H1 (cell line): ENCODE data around the gene ANKRD34B. TPM values are rescaled to one million over a fixed set of nuclear protein-coding genes. Genes with fewer than 3 reads are reported as not detected.

ENCODE experiments used
- CTCF ChIA-PET: fragments of 300-600 bp; sonication (Branson Sonifier 250); formaldehyde crosslinking; loops from one replicate; lab custom pipeline; 2021; ENCODE audit not compliant: partially characterized antibody; lab: Charles Lee
- POLR2A ChIA-PET: fragments of 300-600 bp; sonication (Branson Sonifier 250); formaldehyde crosslinking; loops from one replicate; lab custom pipeline; 2021; ENCODE audit warnings: inconsistent platforms; ENCODE audit not compliant: partially characterized antibody; lab: Charles Lee
- DNase-seq, 2 experiments: peaks; one replicate each; pipeline versions ENCODE4 v3.0.0 to v3.0.0-alpha.2; 2010 to 2022; ENCODE audit warnings: low spot score in 2 of 2, low read depth in 1 of 2, mixed read lengths in 1 of 2
- FAIRE-seq: peaks from 2 replicates; lab custom pipeline; 2011; peaks lifted over from hg19 to GRCh38; lab: Jason Lieb, UNC
- H2AFZ ChIP-seq: 2 replicates; pipeline ENCODE4 v1.8.1; 2012; ENCODE audit warnings: low read length, inconsistent platforms
- H2AK5ac ChIP-seq: 2 replicates; pipeline ENCODE4 v1.6.1; 2013; ENCODE audit warnings: low read depth, low read length
- H2BK120ac ChIP-seq: replicated peaks from 2 replicates; pipeline ENCODE3; 2013; ENCODE audit warnings: low read depth, low read length, inconsistent platforms
- H2BK12ac ChIP-seq: 2 replicates; pipeline ENCODE4 v1.6.1; 2013; ENCODE audit warnings: low read depth, low read length
- H2BK15ac ChIP-seq: 2 replicates; pipeline ENCODE4 v1.6.1; 2013; ENCODE audit warnings: low read length
- H2BK20ac ChIP-seq: 2 replicates; pipeline ENCODE4 v1.6.1; 2013; ENCODE audit warnings: low read length
- H2BK5ac ChIP-seq: 2 replicates; pipeline ENCODE4 v1.6.1; 2013; ENCODE audit warnings: low read depth, low read length
- H3K14ac ChIP-seq: 2 replicates; pipeline ENCODE4 v1.6.1; 2013; ENCODE audit warnings: inconsistent platforms; ENCODE audit not compliant: insufficient read length
- H3K18ac ChIP-seq: 2 replicates; pipeline ENCODE4 v1.6.1; 2013; ENCODE audit warnings: low read length; ENCODE audit errors: extremely low read depth
- H3K23ac ChIP-seq: 2 replicates; pipeline ENCODE4 v1.6.1; 2013; ENCODE audit warnings: inconsistent platforms; ENCODE audit not compliant: insufficient read length
- H3K23me2 ChIP-seq: 2 replicates; pipeline ENCODE4 v1.6.1; 2013; ENCODE audit warnings: low read depth, low read length
- H3K27ac ChIP-seq: 2 replicates; pipeline ENCODE4 v1.6.1; 2011; ENCODE audit warnings: low read depth, low read length, inconsistent platforms
- H3K27me3 ChIP-seq, 4 experiments: replicated peaks in 1 of 4; 1 replicate in 1 of 4; 2 replicates in 3 of 4; pipeline versions ENCODE4 v1.6.1 to v1.8.1; 2011 to 2013; ENCODE audit warnings: low read length in 3 of 4, mild to moderate bottlenecking in 3 of 4, inconsistent platforms in 2 of 4, mixed read lengths in 2 of 4, moderate library complexity in 1 of 4; ENCODE audit not compliant: control insufficient read depth in 3 of 4, insufficient read depth in 3 of 4; ENCODE audit errors: extremely low read depth in 1 of 4
- H3K36me3 ChIP-seq, 4 experiments: 2 replicates each; pipeline versions ENCODE4 v1.6.1 to v1.8.1; 2011 to 2013; ENCODE audit warnings: mild to moderate bottlenecking in 4 of 4, low read length in 3 of 4, moderate library complexity in 2 of 4, control low read depth in 1 of 4, inconsistent platforms in 1 of 4; ENCODE audit not compliant: insufficient read depth in 4 of 4, control insufficient read depth in 2 of 4
- H3K4ac ChIP-seq: replicated peaks from 2 replicates; pipeline ENCODE3; 2013; ENCODE audit warnings: low read length, low read depth, mixed read lengths, inconsistent platforms; ENCODE audit not compliant: insufficient read length
- H3K4me1 ChIP-seq, 4 experiments: replicated peaks in 1 of 4; 1 replicate in 1 of 4; 2 replicates in 3 of 4; pipeline versions ENCODE4 v1.6.1 to v1.8.1; 2011 to 2013; ENCODE audit warnings: low read length in 3 of 4, inconsistent platforms in 2 of 4, mixed read lengths in 1 of 4; ENCODE audit not compliant: insufficient read depth in 4 of 4, control insufficient read depth in 3 of 4
- H3K4me2 ChIP-seq, 2 experiments: 2 replicates each; pipeline versions ENCODE4 v1.6.1 to v1.8.1; 2011 to 2013; ENCODE audit warnings: low read depth in 2 of 2, low read length in 2 of 2, control low read depth in 1 of 2, inconsistent platforms in 1 of 2, mild to moderate bottlenecking in 1 of 2; ENCODE audit not compliant: insufficient read depth in 1 of 2
- H3K4me3 ChIP-seq, 4 experiments: fragments of 200-600, 300-600 bp in 1 of 4; sonication (generic), shearing (Covaris generic), sonication (Bioruptor Twin) in 1 of 4; 2 replicates each; pipeline versions ENCODE4 v1.5.1 to v1.8.1; 2011 to 2016; ENCODE audit warnings: low read length in 4 of 4, low read depth in 3 of 4, control low read depth in 2 of 4, inconsistent platforms in 2 of 4, mild to moderate bottlenecking in 2 of 4, mixed read lengths in 1 of 4, moderate library complexity in 1 of 4; ENCODE audit not compliant: insufficient read depth in 2 of 4; ENCODE audit errors: extremely low read depth in 1 of 4
- H3K56ac ChIP-seq: replicated peaks from 2 replicates; pipeline ENCODE3; 2013; ENCODE audit warnings: low read depth, mild to moderate bottlenecking, mixed read lengths, low read length, inconsistent platforms; ENCODE audit not compliant: insufficient read length
- H3K79me1 ChIP-seq: 2 replicates; pipeline ENCODE4 v1.6.1; 2013; ENCODE audit warnings: low read depth, low read length, control low read depth
- H3K79me2 ChIP-seq, 2 experiments: 2 replicates each; pipeline versions ENCODE4 v1.6.1 to v1.8.1; 2012 to 2013; ENCODE audit warnings: low read length in 2 of 2, mild to moderate bottlenecking in 2 of 2, inconsistent platforms in 1 of 2; ENCODE audit not compliant: insufficient read depth in 2 of 2, control insufficient read depth in 1 of 2
- H3K9ac ChIP-seq, 4 experiments: replicated peaks in 1 of 4; 1 replicate in 1 of 4; 2 replicates in 3 of 4; pipeline versions ENCODE4 v1.6.1 to v1.8.1; 2011 to 2013; ENCODE audit warnings: low read depth in 3 of 4, low read length in 3 of 4, control low read depth in 2 of 4, mild to moderate bottlenecking in 2 of 4, moderate library complexity in 2 of 4, inconsistent platforms in 1 of 4; ENCODE audit errors: extremely low read depth in 1 of 4
- H3K9me3 ChIP-seq, 2 experiments: 2 replicates each; pipeline versions ENCODE4 v1.6.1 to v1.8.1; 2012 to 2013; ENCODE audit warnings: mild to moderate bottlenecking in 2 of 2, moderate library complexity in 2 of 2, control low read depth in 1 of 2, inconsistent platforms in 1 of 2, low read depth in 1 of 2, low read length in 1 of 2, mixed read lengths in 1 of 2; ENCODE audit not compliant: insufficient read depth in 2 of 2
- H4K20me1 ChIP-seq, 2 experiments: replicated peaks in 1 of 2; 2 replicates each; pipeline versions ENCODE3 to v1.8.1; 2011 to 2013; ENCODE audit warnings: inconsistent platforms in 2 of 2, low read length in 2 of 2, mild to moderate bottlenecking in 1 of 2; ENCODE audit not compliant: insufficient read depth in 2 of 2, control insufficient read depth in 1 of 2
- H4K5ac ChIP-seq: 2 replicates; pipeline ENCODE4 v1.6.1; 2013; ENCODE audit warnings: low read length, low read depth, mixed read lengths, inconsistent platforms; ENCODE audit not compliant: insufficient read length
- H4K8ac ChIP-seq: 2 replicates; pipeline ENCODE4 v1.8.0; 2013; ENCODE audit warnings: mild to moderate bottlenecking, moderate library complexity, low read length, inconsistent platforms; ENCODE audit not compliant: insufficient read depth; ENCODE audit errors: extremely low read depth
- H4K91ac ChIP-seq: replicated peaks from 2 replicates; pipeline ENCODE3; 2013; ENCODE audit warnings: low read length, mixed read lengths, inconsistent platforms; ENCODE audit not compliant: insufficient read length
- ASH2L ChIP-seq: fragments of 200-600, 300-600 bp; sonication (generic); IDR thresholded peaks from one replicate; pipeline ENCODE4 v1.7.1; 2017; ENCODE audit warnings: low read length
- CBX8 ChIP-seq: fragments of 300-800, 300-1000 bp; sonication (generic); IDR thresholded peaks from 2 replicates; pipeline ENCODE4 v1.7.1; 2016; ENCODE audit warnings: low read depth, low read length, borderline replicate concordance
- CHD1 ChIP-seq: IDR thresholded peaks from 2 replicates; pipeline ENCODE4 v1.6.1; 2012; ENCODE audit warnings: low read depth, low read length, improper control_type of control experiment
- CTBP2 ChIP-seq: IDR thresholded peaks from 2 replicates; pipeline ENCODE4 v1.7.0; 2011; ENCODE audit warnings: borderline replicate concordance, mild to moderate bottlenecking, moderate library complexity, mixed read lengths, low read length; ENCODE audit not compliant: insufficient read depth, insufficient read length
- EP300 ChIP-seq, 2 experiments: IDR thresholded peaks; 1 replicate in 1 of 2; 2 replicates in 1 of 2; pipeline ENCODE4 v1.6.1; 2011 to 2012; ENCODE audit warnings: low read depth in 2 of 2, low read length in 2 of 2, mild to moderate bottlenecking in 2 of 2, borderline replicate concordance in 1 of 2, inconsistent platforms in 1 of 2, moderate library complexity in 1 of 2
- GABPA ChIP-seq: IDR thresholded peaks from 2 replicates; pipeline ENCODE4 v1.6.1; 2011; ENCODE audit warnings: mild to moderate bottlenecking, low read length, moderate library complexity, borderline replicate concordance; ENCODE audit not compliant: insufficient read depth
- GTF2F1 ChIP-seq: IDR thresholded peaks from 2 replicates; pipeline ENCODE4 v1.6.1; 2012; ENCODE audit warnings: low read depth, low read length, improper control_type of control experiment, borderline replicate concordance
- HDAC2 ChIP-seq, 2 experiments: fragments of 300-600 bp in 1 of 2; sonication (generic) in 1 of 2; IDR thresholded peaks; 2 replicates each; pipeline ENCODE4 v1.6.1; 2011 to 2012; ENCODE audit warnings: low read depth in 2 of 2, low read length in 2 of 2, mild to moderate bottlenecking in 2 of 2, moderate library complexity in 2 of 2, borderline replicate concordance in 1 of 2, inconsistent platforms in 1 of 2
- HDAC6 ChIP-seq: IDR thresholded peaks from one replicate; pipeline ENCODE4 v1.7.1; 2012; ENCODE audit warnings: low read depth, mild to moderate bottlenecking, inconsistent platforms, low read length, moderate library complexity
- JUND ChIP-seq: IDR thresholded peaks from 2 replicates; pipeline ENCODE4 v1.6.1; 2011; ENCODE audit warnings: mild to moderate bottlenecking, improper control_type of control experiment, low read length
- KDM1A ChIP-seq: fragments of 200-600, 300-600 bp; sonication (generic); IDR thresholded peaks from 2 replicates; pipeline ENCODE4 v1.7.1; 2016; ENCODE audit warnings: mild to moderate bottlenecking, low read length, borderline replicate concordance
- MAFK ChIP-seq: IDR thresholded peaks from 2 replicates; pipeline ENCODE4 v1.6.1; 2012; ENCODE audit warnings: low read depth, mild to moderate bottlenecking, improper control_type of control experiment, low read length
- SAP30 ChIP-seq: fragments of 300-600 bp; sonication (generic); IDR thresholded peaks from 2 replicates; pipeline ENCODE4 v1.7.1; 2012; ENCODE audit warnings: low read length, moderate library complexity, mild to moderate bottlenecking, inconsistent platforms; ENCODE audit not compliant: insufficient read depth, insufficient replicate concordance
- SIX5 ChIP-seq: IDR thresholded peaks from 2 replicates; pipeline ENCODE4 v1.6.1; 2011; ENCODE audit warnings: mild to moderate bottlenecking, low read depth, low read length
- TBP ChIP-seq: IDR thresholded peaks from 2 replicates; pipeline ENCODE4 v1.6.1; 2011; ENCODE audit warnings: low read depth, low read length, improper control_type of control experiment
- WGBS, 2 experiments: shearing (Covaris generic) in 1 of 2; methylation state at CpG; one replicate each; pipeline versions ENCODE4 v1.1.6 to v1.1.7; 2013 to 2015; ENCODE audit warnings: low lambda C conversion rate in 2 of 2, mixed read lengths in 2 of 2, inconsistent platforms in 1 of 2, low coverage in 1 of 2, missing lambda C conversion rate in 1 of 2; ENCODE audit not compliant: insufficient replicate concordance in 2 of 2, insufficient coverage in 1 of 2, insufficient read length in 1 of 2; ENCODE audit errors: extremely low coverage in 1 of 2, missing lambda C conversion rate in 1 of 2; 5-methylcytosine and 5-hydroxymethylcytosine counted together
- polyA plus RNA-seq, 7 experiments: library from polyadenylated mRNA; depleted of rRNA in 3 of 7; stranded (reverse) in 5 of 7; unstranded in 2 of 7; fragments of >200 nt in 5 of 7; fragments of 200-250 nt in 2 of 7; gene quantifications; 1 replicate in 5 of 7; 2 replicates in 1 of 7; 4 replicates in 1 of 7; pipeline versions ENCODE4 v1.2.1 to v1.2.3, GENCODE V29; 2011 to 2013; ENCODE audit warnings: missing spikeins in 2 of 7, mixed read lengths in 2 of 7
- total RNA-seq: library from RNA; stranded (reverse); fragmentation: NEBNext Ultra II Directional; extraction: Animal tissue kit (Norgen Biotek cat#: 25700); gene quantifications from 2 replicates; pipeline ENCODE4 v1.2.1, GENCODE V29; 2021

ANKRD34B gene
- total and polyA plus RNA-seq, 2 of the 8 experiments (the other 6 are each of a cell fraction or from before 2014, with no cell fraction given) = 1.5 to 6.3 TPM

DNA sequence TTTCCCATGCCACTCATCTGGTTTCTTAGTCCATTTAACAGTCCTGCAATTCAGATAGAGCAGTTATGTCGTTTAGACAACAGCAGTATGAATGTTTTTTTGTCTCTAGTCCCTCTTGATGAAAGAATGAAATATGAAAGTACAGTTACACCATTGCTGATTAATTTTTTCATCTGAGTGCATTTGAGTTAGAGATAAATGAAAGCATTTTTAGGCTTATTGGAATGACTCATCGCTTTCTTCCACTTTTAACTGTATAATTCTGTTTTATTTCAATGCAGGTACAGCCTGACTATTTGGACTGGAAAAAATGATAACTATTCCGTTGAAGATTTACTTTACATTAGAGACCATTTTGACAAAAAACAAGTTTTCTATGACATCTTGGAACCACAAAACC is 28.7 kb downstream of the ANKRD34B start:
- H2BK20ac ChIP-seq = no peak overlapping the region
- H3K79me1 ChIP-seq = no peaks in the 10 kb centered on the region
- 85% methylated on average over 3 of the region's 3 CpGs; no CpG with 5 or more reads in 1 of the 2 experiments for WGBS, 2 experiments
- no peaks in the 10 kb centered on the region for H3K23me2 ChIP-seq
- H2BK120ac ChIP-seq = no peak overlapping the region
- no peaks in the 10 kb centered on the region for H3K9me3 ChIP-seq
- H3K9ac ChIP-seq = no peak overlapping the region
- H3K18ac ChIP-seq = no peak overlapping the region
- no peaks in the 10 kb centered on the region for H3K36me3 ChIP-seq
- no peak overlapping the region for H4K91ac ChIP-seq
- FAIRE-seq (no peak), DNase-seq (no peak)
- POLR2A ChIA-PET = no interaction called here
- CTCF ChIA-PET = no interaction called here
- no peak overlapping the region for H3K4ac ChIP-seq
- no peaks in the 10 kb centered on the region for H3K79me2 ChIP-seq
- H3K56ac ChIP-seq = no peak overlapping the region
- no peaks in the 10 kb centered on the region for H3K4me1 ChIP-seq
- no peak overlapping the region for H3K27ac ChIP-seq
- H4K20me1 ChIP-seq = no peaks in the 10 kb centered on the region
- no peak overlapping the region for H4K5ac ChIP-seq
- no peaks in the 10 kb centered on the region for H3K27me3 ChIP-seq
- no peak overlapping the region for H4K8ac ChIP-seq
- no peak overlapping the region for H3K4me3 ChIP-seq
- H2BK15ac ChIP-seq = no peak overlapping the region
- H2AFZ ChIP-seq = no peak overlapping the region
- no peak overlapping the region for H3K23ac ChIP-seq
- H2BK5ac ChIP-seq = no peak overlapping the region
- H3K14ac ChIP-seq = no peak overlapping the region
- no peak overlapping the region for H3K4me2 ChIP-seq
- H2BK12ac ChIP-seq = no peak overlapping the region
- H2AK5ac ChIP-seq = no peak overlapping the region
- TF ChIP-seq TBP = no peak
- no peak for TF ChIP-seq GTF2F1
- no peak for TF ChIP-seq HDAC6
- no peak for TF ChIP-seq KDM1A
- no peak for TF ChIP-seq CHD1
- TF ChIP-seq GABPA = no peak
- no peak for TF ChIP-seq MAFK
- no peak for TF ChIP-seq ASH2L
- TF ChIP-seq HDAC2 (IDR thresholded peaks at IDR 0.05; ENCODE audit: borderline replicate concordance in 1 of 2, low read depth in 2 of 2, low read length in 2 of 2) = no peak
- TF ChIP-seq JUND = no peak
- no peak for TF ChIP-seq CBX8
- TF ChIP-seq CTBP2 = no peak
- TF ChIP-seq SIX5 = no peak
- no peak for TF ChIP-seq EP300 (IDR thresholded peaks at IDR 0.05; ENCODE audit: borderline replicate concordance in 1 of 2, low read depth in 2 of 2, low read length in 2 of 2)
- TF ChIP-seq SAP30 = no peak
